GM04503 (cell line): Measurements from ENCODE around the gene TAS1R3.
A peak's percentile ranks its signal among the peaks of the same experiment; 100 is the strongest.

Experiments used
- DNase-seq: peaks from one replicate; pipeline ENCODE4 v3.0.0-alpha.2; 2012; ENCODE audit warnings: low read depth

TAS1R3 gene

GRCh38 chr1:1371746-1372711, 40.9 kb downstream of the TAS1R3 start:
- no peak for DNase-seq

GRCh38 chr1:1373051-1373814, 42.2 kb downstream of the TAS1R3 start:
- DNase-seq = no peak

- no peak for DNase-seq
Measured at GRCh38 chr1:1373815-1374588, 42.9 kb downstream of the TAS1R3 start.

- DNase-seq = no peak
Measured at GRCh38 chr1:1374589-1374928, 43.5 kb downstream of the TAS1R3 start.

GRCh38 chr1:1374929-1375662, 44.0 kb downstream of the TAS1R3 start, which contains the start of gene AURKAIP1:
TSS of gene AURKAIP1 (minus strand) at chr1:1375207. CDS start at chr1:1374756, 451 bp downstream.
- DNase-seq = peak; percentile 98

GRCh38 chr1:1376551-1377226, 45.6 kb downstream of the TAS1R3 start:
- DNase-seq = no peak

GRCh38 chr1:1377540-1378205, 46.6 kb downstream of the TAS1R3 start:
- DNase-seq = no peak

- no peak for DNase-seq
Measured at GRCh38 chr1:1380860-1381259, 49.8 kb downstream of the TAS1R3 start.

- no peak for DNase-seq
Measured at GRCh38 chr1:1381294-1381693, 50.2 kb downstream of the TAS1R3 start.
